MCF 10A (cell line): ENCODE results near the gene DAAM1. TPM values are rescaled to one million over a fixed set of nuclear protein-coding genes. Genes with fewer than 3 reads are reported as not detected.

Source experiments
- BruUV-seq: library from RNA; stranded (reverse); fragments of 400-500 nt; replicated peaks from 2 replicates; lab custom pipeline; 2021; lab: Mats Ljungman, UMichigan
- CTCF ChIA-PET: fragments of 300-600 bp; sonication (Branson Sonifier 250); formaldehyde crosslinking; extraction: SDS; loops from one replicate; lab custom pipeline; 2021; ENCODE audit warnings: antibody characterized with exemption, inconsistent platforms; lab: Yijun Ruan, JAX
- POLR2A ChIA-PET: fragments of 300-600, 350-650 bp; sonication (Branson Sonifier 250); formaldehyde crosslinking; extraction: SDS; loops from one replicate; lab custom pipeline; 2020; ENCODE audit warnings: antibody characterized with exemption, inconsistent platforms; lab: Yijun Ruan, JAX
- DNase-seq: peaks from one replicate; pipeline ENCODE4 v3.0.0-alpha.2; 2018; ENCODE audit not compliant: unreplicated experiment
- H3K27ac Mint-ChIP-seq: one replicate; pipeline ENCODE4 v1.8.0; 2022; ENCODE audit warnings: mild to moderate bottlenecking, low read depth, mixed read lengths; ENCODE audit not compliant: unreplicated experiment
- H3K27me3 Mint-ChIP-seq: one replicate; pipeline ENCODE4 v1.8.0; 2022; ENCODE audit warnings: mixed read lengths; ENCODE audit not compliant: insufficient read depth, unreplicated experiment
- H3K36me3 Mint-ChIP-seq: one replicate; pipeline ENCODE4 v1.8.0; 2022; ENCODE audit warnings: mild to moderate bottlenecking, moderate library complexity, mixed read lengths; ENCODE audit not compliant: insufficient read depth, unreplicated experiment
- H3K4me1 Mint-ChIP-seq: one replicate; pipeline ENCODE4 v1.8.0; 2022; ENCODE audit warnings: mixed read lengths; ENCODE audit not compliant: insufficient read depth, unreplicated experiment
- H3K4me3 Mint-ChIP-seq: one replicate; pipeline ENCODE4 v1.8.0; 2022; ENCODE audit warnings: mild to moderate bottlenecking, moderate library complexity, mixed read lengths; ENCODE audit not compliant: unreplicated experiment
- H3K9me3 Mint-ChIP-seq: one replicate; pipeline ENCODE4 v1.8.0; 2022; ENCODE audit warnings: mixed read lengths; ENCODE audit not compliant: unreplicated experiment
- intact Hi-C: fragments of 100-400 bp; cut with micrococcal nuclease; formaldehyde crosslinking; loops from 2 replicates; pipeline ENCODE4 v1.14.1; 2022
- total RNA-seq: library from RNA; stranded (reverse); gene quantifications from 2 replicates; pipeline ENCODE4 v1.2.3, GENCODE V29; 2022
- TF ChIP-seq, protein P1 (sequence below): fragments of 200-600 bp; IDR thresholded peaks from one replicate; pipeline ENCODE4 v1.8.0; 2022; ENCODE audit warnings: antibody characterized with exemption, mild to moderate bottlenecking; ENCODE audit not compliant: unreplicated experiment

Gene DAAM1
- total RNA-seq, 1 experiment from 2014 or later: 27.4 TPM

DNA sequence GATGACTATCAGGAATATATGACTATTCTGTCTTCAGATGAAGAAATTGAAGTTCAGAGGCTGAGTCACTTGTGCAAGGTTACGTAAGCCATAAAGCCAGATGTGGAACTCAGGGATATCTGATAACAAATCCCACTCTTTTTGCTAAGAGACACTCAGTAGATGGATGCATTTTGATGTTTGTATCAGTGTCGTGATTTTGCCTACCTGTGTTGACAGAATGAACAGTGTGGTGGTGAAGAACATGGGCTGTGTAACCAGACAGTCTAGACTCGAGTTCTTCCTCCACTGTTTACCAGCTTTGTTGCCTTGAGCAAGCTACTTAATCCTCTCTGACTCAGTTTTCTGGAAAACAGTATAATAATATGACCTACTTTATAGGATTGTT lies 93.9 kb downstream of the DAAM1 start:
- intact Hi-C loops: loop anchor here (1.0 to 5.0 kb wide), 3 partner anchors 51 to 200 kb away; partner anchors contain the start of genes JKAMP and L3HYPDH
- peak overlapping the region; percentile 43 for H3K4me3 Mint-ChIP-seq
- ChIA-PET POLR2A (interaction anchor here (0.8 to 4.3 kb wide), 17 partner anchors 11 to 201 kb away, joined by 3 to 42 read pairs (median 4); partner anchors contain the start of genes DAAM1 and L3HYPDH), CTCF (interaction anchor here (0.9 kb wide), 1 partner anchor 32 kb away, joined by 3 read pairs; no protein-coding TSS in a partner anchor)
- peaks cover 46% of the 10 kb centered on the region for H3K4me1 Mint-ChIP-seq
- peak; percentile 82 for DNase-seq
- no peaks in the 10 kb centered on the region for H3K9me3 Mint-ChIP-seq
- TF ChIP-seq, protein P1, sequence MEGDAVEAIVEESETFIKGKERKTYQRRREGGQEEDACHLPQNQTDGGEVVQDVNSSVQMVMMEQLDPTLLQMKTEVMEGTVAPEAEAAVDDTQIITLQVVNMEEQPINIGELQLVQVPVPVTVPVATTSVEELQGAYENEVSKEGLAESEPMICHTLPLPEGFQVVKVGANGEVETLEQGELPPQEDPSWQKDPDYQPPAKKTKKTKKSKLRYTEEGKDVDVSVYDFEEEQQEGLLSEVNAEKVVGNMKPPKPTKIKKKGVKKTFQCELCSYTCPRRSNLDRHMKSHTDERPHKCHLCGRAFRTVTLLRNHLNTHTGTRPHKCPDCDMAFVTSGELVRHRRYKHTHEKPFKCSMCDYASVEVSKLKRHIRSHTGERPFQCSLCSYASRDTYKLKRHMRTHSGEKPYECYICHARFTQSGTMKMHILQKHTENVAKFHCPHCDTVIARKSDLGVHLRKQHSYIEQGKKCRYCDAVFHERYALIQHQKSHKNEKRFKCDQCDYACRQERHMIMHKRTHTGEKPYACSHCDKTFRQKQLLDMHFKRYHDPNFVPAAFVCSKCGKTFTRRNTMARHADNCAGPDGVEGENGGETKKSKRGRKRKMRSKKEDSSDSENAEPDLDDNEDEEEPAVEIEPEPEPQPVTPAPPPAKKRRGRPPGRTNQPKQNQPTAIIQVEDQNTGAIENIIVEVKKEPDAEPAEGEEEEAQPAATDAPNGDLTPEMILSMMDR: no peak
- peak overlapping the region; percentile 61 for H3K27ac Mint-ChIP-seq
- H3K27me3 Mint-ChIP-seq: no peaks in the 10 kb centered on the region
- H3K36me3 Mint-ChIP-seq: peaks cover 11% of the 10 kb centered on the region
- BruUV-seq: no TSS peak

DNA sequence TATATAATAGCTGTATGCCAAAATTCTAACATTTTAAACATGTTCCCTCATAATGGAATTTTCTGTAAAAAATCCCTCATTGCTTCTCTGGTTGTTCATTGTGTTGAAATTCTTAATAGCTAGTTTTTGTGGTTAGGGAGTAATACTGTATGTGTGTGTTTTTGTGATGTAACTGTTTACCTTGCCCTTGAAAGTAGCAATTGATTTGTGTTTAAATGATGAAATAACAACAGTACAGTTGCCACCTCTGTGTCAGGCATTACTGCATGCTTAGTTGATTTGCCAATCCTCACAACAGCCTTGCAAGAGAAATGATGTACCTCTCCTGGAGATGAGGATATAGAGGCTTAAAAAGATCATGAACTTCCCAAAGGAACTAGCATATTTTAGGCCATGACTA lies 94.9 kb downstream of the DAAM1 start:
- intact Hi-C loops: loop anchor here (1.0 to 5.0 kb wide), 3 partner anchors 79 to 199 kb away; partner anchors contain the start of genes DAAM1, JKAMP and L3HYPDH
- BruUV-seq: no TSS peak

DNA sequence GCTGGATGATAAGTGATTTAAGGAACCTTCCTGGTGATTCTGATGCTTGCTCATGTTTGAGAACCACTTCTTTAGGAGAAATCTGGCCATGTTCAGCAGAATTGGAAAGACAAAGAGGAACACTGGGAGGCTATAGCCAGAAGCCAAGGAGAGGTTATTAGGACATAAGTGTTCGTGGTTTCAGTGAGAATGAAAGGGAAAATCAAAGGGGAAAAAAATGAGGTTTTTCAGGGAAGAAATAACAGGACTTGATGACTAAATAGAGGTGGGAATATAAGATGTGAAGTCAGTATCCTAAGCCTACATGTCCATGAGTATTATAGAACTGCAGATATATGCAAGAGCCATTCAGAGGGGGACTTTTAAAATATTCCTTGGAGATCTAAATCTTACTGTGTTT lies 95.6 kb downstream of the DAAM1 start:
- Mint-ChIP-seq H3K36me3 (peaks cover 11% of the 10 kb centered on the region), H3K4me3 (no peak overlapping the region), H3K4me1 (peaks cover 41% of the 10 kb centered on the region), H3K9me3 (no peaks in the 10 kb centered on the region), H3K27ac (peak overlapping the region; percentile 61), H3K27me3 (no peaks in the 10 kb centered on the region)
- no peak for DNase-seq
- TF ChIP-seq, protein P1: no peak
- POLR2A ChIA-PET: interaction anchor here (0.7 to 4.3 kb wide), 8 partner anchors 8 to 96 kb away, joined by 3 to 42 read pairs (median 3); partner anchors contain the start of gene DAAM1
- CTCF ChIA-PET: interaction anchor here (0.6 kb wide), 1 partner anchor 87 kb away, joined by 3 read pairs; no protein-coding TSS in a partner anchor
- no TSS peak for BruUV-seq
- intact Hi-C loops: loop anchor here (5.0 kb wide), 1 partner anchor 198 kb away; the partner anchor contains the start of genes JKAMP and L3HYPDH

More for the DNA sequence above, 94.9 kb downstream of the DAAM1 start:
- peaks cover 41% of the 10 kb centered on the region for H3K4me1 Mint-ChIP-seq
- H3K9me3 Mint-ChIP-seq: no peaks in the 10 kb centered on the region
- CTCF ChIA-PET: no interaction called here
- peak; percentile 84 for DNase-seq
- H3K27me3 Mint-ChIP-seq: no peaks in the 10 kb centered on the region
- peaks cover 11% of the 10 kb centered on the region for H3K36me3 Mint-ChIP-seq
- H3K27ac Mint-ChIP-seq: peak overlapping the region; percentile 61
- POLR2A ChIA-PET: interaction anchor here (0.7 to 4.3 kb wide), 12 partner anchors 8 to 967 kb away, joined by 3 to 42 read pairs (median 4); partner anchors contain the start of genes DAAM1 and L3HYPDH
- TF ChIP-seq, protein P1: no peak
- H3K4me3 Mint-ChIP-seq: no peak overlapping the region

DNA sequence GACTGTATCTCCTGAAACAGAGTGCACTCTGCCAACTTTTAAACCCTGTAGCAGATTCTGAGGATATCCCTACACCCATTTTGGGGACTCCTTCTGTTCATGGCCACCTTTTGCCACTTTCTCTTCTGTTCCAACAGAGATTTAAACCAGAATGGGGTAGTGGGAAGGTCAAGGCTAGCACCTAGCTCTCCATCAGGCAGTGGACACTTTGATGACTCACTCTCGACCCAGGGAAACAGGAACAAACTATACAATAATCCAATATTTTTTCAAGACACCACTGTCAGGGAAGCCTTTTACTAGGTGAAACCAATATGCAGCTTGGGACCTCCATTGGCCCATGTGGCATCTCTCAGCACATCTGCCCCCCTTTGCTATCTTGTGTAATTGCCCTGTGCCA lies 103.6 kb downstream of the DAAM1 start:
- Mint-ChIP-seq H3K9me3 (no peaks in the 10 kb centered on the region), H3K4me3 (no peak overlapping the region), H3K36me3 (peaks cover 6% of the 10 kb centered on the region), H3K27ac (no peak overlapping the region), H3K4me1 (no peaks in the 10 kb centered on the region), H3K27me3 (no peaks in the 10 kb centered on the region)
- no peak for DNase-seq
- intact Hi-C loops: no loop called here
- CTCF ChIA-PET: no interaction called here
- no TSS peak for BruUV-seq
- POLR2A ChIA-PET: interaction anchor here (1.0 kb wide), 1 partner anchor 15 kb away, joined by 3 read pairs; no protein-coding TSS in a partner anchor
- TF ChIP-seq, protein P1: no peak
